ENCODE results near the gene PTPN9.
A peak's percentile ranks its signal among the peaks of the same experiment; 100 is the strongest.
"Not testable (repeated sequence)": the region's sequence is repeated elsewhere in the genome, so short reads cannot be mapped to it uniquely, and the experiment has no call there.

Gene PTPN9

GRCh38 chr15:75530169-75530568 is 48.9 kb downstream of the PTPN9 start:
- DNase-seq (ENCODE audit: low read depth) = no peak

GRCh38 chr15:75525756-75526155 is 53.4 kb downstream of the PTPN9 start:
- DNase-seq (ENCODE audit: low read depth) = not testable (repeated sequence)

DNA sequence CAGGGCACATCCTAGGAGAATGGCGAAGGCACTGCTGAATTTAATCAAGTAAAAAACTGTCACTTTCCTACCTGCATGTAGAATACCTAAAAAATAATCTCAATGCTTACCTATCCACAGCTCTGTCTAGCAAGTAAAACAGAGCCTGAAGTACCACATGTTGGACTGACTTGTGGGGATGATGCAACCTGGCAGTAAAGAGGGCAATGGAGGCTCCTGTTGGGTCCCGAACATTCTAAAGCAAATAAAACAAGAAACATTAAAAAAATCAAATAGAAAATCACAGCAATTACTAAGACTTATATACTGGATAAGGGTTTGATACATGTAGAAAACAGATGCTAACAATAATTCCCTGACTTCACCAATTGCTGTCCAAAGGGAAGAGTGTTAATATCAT is 56.1 kb downstream of the PTPN9 start:
- no peak for DNase-seq (ENCODE audit: low read depth)

- DNase-seq (ENCODE audit: low read depth) = no peak
Measured at GRCh38 chr15:75517233-75517632, 61.9 kb downstream of the PTPN9 start.

DNA sequence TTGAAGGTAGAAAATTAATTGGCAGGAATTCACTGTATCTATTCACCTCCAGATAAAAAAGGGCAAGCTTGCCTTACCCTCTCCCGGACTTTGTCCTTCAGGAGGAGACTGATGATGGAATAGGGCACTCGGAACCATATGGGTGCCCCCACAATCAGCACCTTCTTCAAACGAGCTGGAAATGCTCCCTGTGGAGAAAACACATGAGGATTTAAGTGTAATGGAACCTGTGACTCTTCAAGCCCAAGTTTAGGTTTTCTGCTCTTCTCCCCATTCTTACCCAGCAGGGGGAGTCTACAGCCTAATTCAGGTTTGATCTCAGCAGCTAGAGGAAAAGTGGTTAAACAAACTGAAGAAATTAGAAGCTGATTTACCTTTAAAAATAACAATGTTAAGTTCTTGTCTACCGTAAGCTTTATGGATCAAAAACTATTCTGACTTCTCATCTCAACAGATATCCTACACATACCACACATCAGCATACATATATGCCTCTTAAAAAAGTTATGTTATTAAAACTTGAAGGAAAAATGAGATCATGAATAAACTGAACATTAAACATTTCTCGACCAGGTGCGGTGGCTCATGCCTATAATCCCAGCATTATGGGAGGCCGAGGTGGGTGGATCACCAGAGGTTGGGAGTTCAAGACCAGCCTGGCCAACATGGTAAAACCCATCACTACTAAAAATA is 70.1 kb downstream of the PTPN9 start:
- no peak for DNase-seq (ENCODE audit: low read depth)

DNA sequence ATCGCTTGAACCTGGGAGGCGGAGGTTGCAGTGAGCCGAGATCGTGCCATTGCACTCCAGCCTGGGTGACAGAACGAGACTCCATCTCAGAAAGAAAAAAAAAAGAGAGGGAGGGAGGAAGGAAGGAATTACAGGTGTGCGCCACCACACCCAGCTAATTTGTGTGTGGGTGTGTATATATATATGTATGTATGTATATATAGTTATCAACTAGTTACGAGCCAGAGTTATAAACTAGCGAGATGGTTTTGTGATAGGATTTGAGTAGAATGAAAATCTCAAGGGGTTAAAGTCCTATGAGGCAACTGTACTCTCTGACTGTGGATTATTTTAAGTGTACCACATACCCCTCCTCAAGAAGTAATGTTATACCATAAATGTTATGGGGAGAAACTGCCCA is 76.8 kb downstream of the PTPN9 start:
- no peak for DNase-seq (ENCODE audit: low read depth)

- DNase-seq (ENCODE audit: low read depth) = no peak
Measured at GRCh38 chr15:75493732-75494131, 85.4 kb downstream of the PTPN9 start.

GRCh38 chr15:75483961-75484360 is 95.2 kb downstream of the PTPN9 start:
- DNase-seq (ENCODE audit: low read depth) = no peak

DNA sequence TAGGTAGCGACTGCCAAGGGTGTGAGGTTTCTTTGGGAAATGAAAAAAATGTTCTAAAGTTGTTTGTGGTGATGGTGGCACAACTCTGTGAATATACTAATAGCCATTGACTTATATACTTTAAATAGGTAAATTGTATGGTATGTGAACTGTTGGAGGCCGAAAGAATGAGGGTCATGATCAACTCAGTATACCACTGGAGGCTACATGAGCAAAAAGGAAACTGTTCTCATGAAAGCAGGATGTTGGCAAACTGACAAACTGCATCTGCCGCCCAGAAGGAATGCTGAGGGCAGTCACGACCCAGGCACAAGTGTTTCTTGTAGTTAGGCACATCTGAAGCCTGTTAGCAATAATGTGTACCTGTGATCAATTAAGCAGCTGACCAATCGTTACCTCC is 95.6 kb downstream of the PTPN9 start:
- not testable (repeated sequence) for DNase-seq (ENCODE audit: low read depth)

GRCh38 chr15:75483106-75483505 is 96.0 kb downstream of the PTPN9 start:
- no peak for DNase-seq (ENCODE audit: low read depth)

DNA sequence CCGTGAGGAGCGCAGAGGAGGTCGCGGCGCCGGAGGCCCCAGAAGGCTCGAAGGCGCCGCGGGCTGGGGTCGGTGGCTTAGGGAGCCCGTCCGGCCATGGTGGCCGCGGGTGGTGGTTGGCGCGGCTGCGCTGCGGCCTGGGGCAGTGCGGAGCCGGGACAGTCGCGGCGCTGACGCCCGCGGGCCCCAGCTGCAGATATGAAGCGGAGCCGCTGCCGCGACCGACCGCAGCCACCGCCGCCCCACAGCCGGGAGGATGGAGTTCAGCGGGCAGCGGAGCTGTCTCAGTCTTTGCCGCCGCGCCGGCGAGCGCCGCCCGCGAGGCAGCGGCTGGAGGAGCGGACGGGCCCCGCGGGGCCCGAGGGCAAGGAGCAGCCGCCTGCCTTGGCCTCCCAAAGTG is 98.7 kb downstream of the PTPN9 start:
- DNase-seq (ENCODE audit: low read depth) = not testable (repeated sequence)

GRCh38 chr15:75479670-75480069 is 99.4 kb downstream of the PTPN9 start:
- DNase-seq (ENCODE audit: low read depth) = no peak

GRCh38 chr15:75477094-75477493 is 102.0 kb downstream of the PTPN9 start:
- not testable (repeated sequence) for DNase-seq (ENCODE audit: low read depth)

DNA sequence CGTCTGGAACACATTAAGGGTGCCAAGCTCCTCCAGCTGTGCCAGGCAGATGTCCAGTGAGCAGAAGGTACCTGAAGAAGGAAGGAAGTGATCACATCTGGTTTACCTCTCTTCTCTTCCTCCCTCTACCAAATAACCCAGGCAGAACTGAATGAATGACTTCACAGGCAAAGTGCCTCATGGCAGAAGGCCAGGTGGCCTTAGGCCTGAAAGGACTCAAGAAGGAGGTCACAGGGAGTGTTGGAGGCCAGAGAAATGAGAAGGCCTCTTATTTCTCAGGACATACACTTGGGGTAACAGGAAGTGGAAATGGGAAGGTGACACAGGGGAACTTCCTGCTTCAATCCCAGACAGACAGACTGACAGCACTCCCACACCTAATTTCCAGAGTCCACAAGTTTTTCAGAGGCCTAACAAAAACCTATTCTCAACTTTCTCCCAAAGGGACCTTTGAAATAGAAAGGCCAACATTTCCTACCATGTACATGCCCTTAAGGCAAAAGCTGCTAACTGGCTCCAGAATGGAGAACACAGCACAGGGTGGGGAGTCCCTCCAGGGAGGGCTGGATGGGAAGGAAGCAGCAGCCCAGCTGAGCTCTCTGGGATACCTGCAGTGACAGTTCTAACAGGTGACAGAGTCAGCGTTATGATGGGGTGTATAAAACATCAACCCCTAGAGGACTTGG is 110.1 kb downstream of the PTPN9 start:
- DNase-seq (ENCODE audit: low read depth) = no peak

DNA sequence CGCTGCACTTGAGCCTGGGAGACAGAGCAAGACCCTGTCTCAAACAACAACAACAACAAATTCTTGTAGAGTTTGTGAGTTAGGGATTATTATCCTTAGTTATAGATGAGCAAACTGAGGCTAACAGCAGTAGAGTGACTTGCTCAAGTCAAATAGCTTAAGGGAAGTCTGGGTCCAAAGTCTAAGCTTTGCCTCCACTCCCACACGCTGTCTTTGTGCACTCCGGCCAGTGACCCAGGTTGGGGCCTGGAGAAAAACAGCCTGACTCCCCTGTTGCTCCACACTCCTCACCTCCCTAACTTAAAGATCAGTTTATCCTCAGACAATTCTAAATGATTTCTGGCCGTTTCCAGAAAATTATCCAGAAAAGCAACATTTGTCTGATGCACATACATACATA is 118.5 kb downstream of the PTPN9 start:
- no peak for DNase-seq (ENCODE audit: low read depth)

DNA sequence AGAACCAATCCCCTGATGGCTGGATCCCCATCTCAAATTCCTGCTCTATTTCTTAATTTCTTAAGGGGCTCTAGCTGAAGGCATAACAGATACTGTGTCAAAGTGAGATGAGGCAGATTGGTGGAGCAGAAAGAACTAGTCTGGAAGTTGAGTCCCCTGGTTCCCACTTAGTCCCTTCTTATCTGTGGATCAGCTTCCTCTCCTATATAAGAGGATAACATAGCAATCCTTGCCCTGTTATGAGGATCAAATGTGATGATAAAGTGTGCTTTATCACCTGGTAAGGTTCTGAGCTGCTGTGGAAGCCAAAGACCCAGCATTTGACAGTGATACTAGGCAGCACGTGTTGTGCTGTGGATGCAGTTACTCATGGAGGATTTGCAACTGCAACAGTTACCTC is 119.5 kb downstream of the PTPN9 start:
- DNase-seq (ENCODE audit: low read depth) = no peak

DNA sequence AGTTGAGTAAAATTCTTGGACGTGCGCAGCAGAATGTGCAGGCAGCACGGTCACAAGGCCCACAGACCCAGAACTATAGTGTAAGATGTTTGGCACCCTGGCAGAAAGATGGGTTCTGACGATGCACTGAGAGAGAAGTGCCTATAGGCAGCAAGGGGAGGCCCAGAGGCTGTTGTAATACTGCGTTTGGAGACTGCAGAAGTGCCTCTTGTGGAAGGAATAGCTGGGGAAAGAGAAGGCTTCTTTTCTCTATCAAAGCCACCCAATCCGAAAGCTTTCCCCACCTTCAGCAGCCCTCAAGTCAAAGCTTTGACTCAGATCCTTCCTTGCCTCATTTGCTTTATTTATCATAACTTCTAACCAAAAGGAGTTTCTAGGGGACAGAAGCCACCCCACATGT is 122.4 kb downstream of the PTPN9 start:
- no peak for DNase-seq (ENCODE audit: low read depth)

DNA sequence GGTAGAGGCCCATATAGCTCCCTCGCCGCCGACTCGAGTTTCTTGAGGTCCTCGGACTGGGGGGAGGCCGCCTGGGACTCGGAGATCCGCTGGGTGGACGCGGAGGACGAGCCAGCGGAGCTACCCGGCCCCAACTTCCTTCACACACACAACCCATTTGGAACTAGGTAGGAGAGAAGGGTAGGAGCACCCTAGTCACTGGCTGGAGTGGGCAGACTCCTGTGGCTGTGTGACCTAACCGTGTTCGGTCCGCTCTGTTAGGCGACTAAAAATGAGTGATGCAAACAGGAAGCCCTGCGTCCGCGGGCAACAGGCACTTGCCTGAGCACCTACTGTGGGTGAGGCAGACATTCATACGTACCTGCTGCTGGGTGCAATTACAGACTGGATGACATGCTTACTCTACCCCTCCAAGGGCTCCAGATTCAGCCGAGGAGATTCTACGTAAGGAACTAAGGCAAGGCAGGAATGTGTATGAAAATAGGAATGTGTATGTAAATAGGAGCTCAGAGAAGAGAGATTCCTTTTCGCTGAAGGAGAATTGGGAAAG is 123.1 kb downstream of the PTPN9 start:
- DNase-seq (ENCODE audit: low read depth) = peak; percentile 8

DNA sequence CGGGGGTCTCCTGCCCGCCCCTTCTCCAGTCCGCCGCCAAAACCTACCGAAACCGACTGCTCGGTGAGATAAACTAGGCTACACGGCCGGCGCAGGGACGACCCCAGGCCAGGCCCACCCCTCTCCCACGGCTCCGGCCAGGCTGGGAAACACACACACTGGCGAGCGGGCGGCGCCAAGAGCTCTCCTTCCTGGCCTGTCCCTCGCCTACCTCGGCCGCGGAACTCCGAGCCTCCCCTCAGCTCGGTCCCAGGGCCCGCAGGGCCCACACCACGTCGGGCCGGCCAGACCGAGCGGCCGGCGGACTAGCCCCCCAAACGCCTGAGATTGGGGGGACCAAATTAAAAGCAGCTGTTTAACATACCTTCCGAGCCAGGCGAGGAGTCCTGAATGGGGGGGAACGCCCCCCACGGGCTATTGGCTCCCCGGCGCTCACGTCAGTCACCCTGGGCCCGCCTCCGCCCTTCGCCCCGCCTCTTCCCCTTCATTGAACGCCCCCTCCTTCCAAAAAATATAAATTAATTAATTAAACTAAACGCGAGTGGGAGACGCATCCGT is 123.6 kb downstream of the PTPN9 start:
- peak; percentile 76 for DNase-seq (ENCODE audit: low read depth)

DNA sequence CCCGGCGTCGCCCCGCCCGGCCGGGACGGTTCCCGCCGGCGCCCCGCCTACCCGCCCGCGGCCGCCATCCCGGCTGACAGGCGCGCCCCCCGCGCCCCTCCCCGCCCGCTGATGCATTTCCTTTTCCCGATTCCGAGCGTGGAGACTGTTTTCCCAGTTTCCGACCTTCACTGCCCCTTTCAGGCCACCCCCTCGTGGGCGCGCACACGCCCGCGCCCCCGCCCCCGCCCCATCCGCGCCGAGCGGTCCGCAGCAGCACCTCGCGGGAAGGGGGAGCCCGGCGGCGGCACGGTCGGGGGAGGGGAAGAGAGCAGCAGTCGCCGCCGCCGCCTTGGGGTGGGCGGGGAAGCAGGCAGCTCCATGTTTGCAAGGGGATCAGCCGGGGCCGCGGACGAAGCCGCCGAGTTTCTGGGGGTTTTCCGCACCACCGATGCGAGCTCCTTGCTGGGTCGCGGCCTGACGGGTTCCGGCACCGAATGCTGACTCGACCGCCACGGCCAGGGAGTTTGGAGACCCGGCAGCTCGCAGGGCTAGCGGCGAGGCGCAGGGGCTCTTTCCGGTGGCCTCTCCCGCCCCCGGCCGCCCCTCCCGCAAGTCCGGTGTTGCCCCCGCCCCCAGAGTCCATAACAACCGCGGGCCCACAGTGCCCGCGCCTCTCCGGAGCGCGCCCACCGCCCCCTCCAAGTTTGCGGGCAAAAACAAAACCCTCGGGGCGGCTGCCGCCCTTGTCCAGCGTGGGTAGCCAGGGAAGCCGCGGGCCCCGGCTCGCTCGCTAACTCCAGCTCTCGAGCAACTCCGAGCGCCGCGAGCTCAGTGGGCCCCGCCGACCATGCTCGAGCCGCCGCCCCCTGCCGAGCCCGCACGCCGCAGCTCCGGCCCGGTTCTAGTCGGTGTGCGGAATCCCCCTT is 124.4 kb downstream of the PTPN9 start:
- peak; percentile 59 for DNase-seq (ENCODE audit: low read depth)

DNA sequence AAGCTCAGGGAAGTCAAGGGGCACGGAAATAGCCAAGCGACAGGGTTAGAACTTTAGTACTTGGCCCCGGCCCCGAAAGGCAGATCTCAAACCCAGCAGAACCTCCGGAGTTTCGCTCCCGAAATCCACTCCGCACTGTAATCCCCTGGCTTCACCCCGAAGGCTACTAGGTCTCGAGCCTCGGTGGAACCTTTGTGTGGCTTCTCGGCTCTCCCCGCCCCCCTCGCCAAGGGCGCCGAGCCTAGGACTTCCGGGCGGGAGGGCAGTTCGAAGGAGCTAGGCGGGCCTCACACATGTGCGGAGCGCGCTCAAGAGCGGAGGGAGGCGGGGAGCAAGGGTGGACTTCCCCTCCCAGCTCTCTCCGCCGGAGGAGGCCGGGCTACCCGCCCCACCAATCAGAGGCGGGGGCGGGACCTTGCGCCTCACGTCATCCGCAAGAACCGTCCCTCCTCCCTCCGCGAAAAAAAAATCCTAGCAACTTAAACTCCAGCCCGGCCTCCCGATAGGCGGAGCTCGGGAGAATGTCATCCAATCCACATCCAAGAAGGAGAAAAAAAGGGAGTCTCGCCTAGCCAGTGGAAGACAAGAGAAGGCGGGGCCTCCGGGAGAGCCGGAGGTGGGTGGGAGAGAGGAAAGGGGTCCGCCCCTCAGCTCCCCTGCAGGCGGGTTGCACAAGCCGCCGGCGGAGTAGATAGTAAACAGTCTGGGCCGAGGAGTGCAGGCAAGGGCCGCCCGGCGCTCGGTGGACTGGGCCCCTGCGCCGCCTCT is 125.2 kb downstream of the PTPN9 start:
- peak; percentile 85 for DNase-seq (ENCODE audit: low read depth)

Measured in stimulated activated CD8-positive, alpha-beta memory T cell treated with anti-CD3 and anti-CD28 coated beads, Interleukin-7, amount 100 ng/mL, for 24 hours (primary cell).